Measurements from ENCODE around the gene ETFDH. TPM values are rescaled to one million over a fixed set of nuclear protein-coding genes. Genes with fewer than 3 reads are reported as not detected.

Gene ETFDH
- 3.4 to 5.2 TPM (median 4.7 TPM) in 5 replicates for total RNA-seq (2022; extraction: Qiagen RNA extraction)

DNA sequence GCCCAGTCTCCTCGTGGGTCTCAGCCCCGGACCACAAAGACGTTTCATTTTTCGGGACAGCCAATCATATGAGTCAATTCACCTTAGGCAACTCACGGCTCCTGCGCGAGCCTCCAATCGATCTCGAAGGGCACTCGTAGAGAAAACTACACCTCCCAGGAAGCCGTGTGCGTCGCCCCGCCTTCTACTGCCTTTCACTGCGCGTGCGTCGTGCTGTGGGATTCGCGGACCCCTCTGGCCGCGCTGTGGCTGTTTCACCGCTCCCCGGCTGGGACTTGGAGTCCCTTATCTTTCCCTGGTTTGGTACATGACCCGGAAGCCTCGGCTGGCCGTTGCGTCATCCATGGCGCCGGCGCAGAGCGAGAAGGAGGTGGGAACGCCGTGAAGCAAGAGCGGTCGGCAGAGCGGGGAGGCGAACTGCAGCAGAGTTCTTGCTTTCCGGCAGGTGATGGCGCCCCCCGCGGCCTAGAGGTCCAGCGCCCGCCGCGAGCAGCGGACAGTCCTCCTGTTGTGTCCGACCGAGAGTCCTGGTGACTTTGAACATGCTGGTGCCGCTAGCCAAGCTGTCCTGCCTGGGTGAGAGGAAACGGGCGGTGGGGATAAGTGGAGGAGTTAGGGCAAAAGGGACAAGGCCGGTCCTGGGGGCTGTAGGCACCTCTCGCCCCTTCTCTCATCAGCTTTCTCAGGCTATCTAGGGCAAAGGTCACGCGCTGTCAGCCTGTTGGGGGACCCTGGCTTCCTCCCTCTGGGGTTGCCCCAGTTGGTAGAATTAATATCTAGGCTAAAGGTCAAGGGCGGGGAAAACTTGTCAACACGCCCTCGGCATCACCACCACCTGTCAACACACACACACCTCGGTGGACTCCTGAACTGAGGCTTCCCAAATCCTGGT is at the start of gene ETFDH:
ETFDH (plus strand) TSS at position 382 of the 892 bp plus-strand sequence; CDS start at position 543, 161 bp downstream.

DNA sequence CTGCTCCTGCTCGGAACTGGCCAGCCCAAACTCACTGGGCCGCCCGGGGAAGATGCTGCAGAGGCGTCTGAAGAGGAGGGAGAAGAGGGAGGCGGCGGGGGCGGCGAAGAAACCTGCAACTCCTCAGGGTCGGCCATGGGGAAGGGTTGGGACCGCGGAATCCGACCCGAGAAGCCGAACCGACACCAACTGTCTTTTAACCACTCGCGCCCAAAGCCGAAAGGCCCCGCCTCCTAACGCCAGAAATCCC is 506 bp upstream of the ETFDH start, which contains the start of gene C4orf46:
C4orf46 (minus strand) TSS at position 223 of the 250 bp plus-strand sequence; CDS start at position 137, 86 bp downstream.

DNA sequence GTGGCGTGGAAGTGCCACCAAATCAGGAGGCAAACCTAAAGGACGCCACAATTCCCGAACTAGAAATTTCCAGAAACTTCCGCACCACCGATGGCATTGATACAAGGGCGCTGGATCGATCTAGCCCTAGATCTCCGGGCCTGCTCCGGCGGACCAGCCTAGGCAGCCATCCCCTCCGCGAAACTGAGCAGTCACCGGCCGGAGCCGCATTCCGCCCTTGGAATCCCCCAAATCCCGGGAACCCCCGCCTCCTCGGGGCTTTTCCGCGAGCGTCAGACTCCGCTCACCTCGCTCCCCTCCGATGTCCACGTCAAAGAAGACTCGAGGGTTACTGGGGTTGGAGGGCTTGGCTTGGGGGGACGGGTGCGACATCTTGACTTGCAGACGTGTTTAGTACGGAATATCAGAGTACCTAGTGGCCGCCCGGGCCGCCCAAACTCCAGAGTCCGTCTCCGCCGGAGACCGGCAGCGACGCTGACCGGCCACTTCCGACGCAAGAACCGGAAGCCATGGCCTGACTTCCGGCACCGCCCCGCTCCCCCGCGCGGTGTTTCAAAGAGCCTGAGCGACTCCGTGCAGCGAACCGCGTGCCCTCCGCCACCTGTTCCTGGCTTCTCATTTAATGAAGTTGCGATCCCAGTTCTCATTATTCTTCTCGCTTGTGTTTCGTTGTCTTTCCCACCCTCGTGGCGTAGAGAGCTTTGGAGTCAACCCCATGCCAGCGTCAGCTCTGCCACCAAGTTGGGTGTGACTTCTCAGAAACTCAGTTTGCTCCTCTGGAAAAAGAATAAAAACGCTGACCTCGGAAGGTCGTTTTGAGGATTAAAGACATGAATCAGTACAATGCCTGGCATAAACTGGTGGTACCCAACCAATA is 51.1 kb downstream of the ETFDH start, which contains the start of gene PPID:
PPID (minus strand) TSS at position 480 of the 877 bp plus-strand sequence; CDS start at position 372, 108 bp downstream.

Other genes with a start within 250 kb of the ETFDH start
- gene RXFP1, start 150.4 kb upstream of the ETFDH start, total RNA-seq (2022; extraction: Qiagen RNA extraction), result not detected in 5 replicates
- gene C4orf46, start 409 bp upstream of the ETFDH start, total RNA-seq (2022; extraction: Qiagen RNA extraction), result 6.9 to 8.7 TPM (median 7.7 TPM) in 5 replicates
- 31.0 to 34.1 TPM (median 33.3 TPM) in 5 replicates for gene PPID, start 51.1 kb downstream of the ETFDH start, total RNA-seq (2022; extraction: Qiagen RNA extraction)
- 5.2 to 8.1 TPM (median 6.6 TPM) in 5 replicates for gene FNIP2, start 96.7 kb downstream of the ETFDH start, total RNA-seq (2022; extraction: Qiagen RNA extraction)

All from A549 treated with AZD2906 at 1 μM for 4 hours (cell line).